ENCODE measurements around the gene COLGALT1. TPM values are rescaled to one million over a fixed set of nuclear protein-coding genes. Genes with fewer than 3 reads are reported as not detected.

COLGALT1 gene
- total RNA-seq, 1 donor from 2014 or later = 140 TPM

GRCh38 chr19:17625043-17625442, 69.6 kb downstream of the COLGALT1 start:
- no peaks in the 10 kb centered on the region for H3K4me1 Mint-ChIP-seq (ENCODE audit: low read depth)
- peaks cover 5% of the 10 kb centered on the region for H3K36me3 Mint-ChIP-seq (ENCODE audit: low read depth)
- no peak for TF ChIP-seq CTCF (IDR thresholded peaks at IDR 0.05)
- DNase-seq (ENCODE audit: low spot score) = no peak
- H3K4me3 Mint-ChIP-seq (ENCODE audit: unreplicated experiment) = no peak overlapping the region
- H3K9me3 Mint-ChIP-seq (ENCODE audit: low read depth) = peaks cover 14% of the 10 kb centered on the region
- H3K27me3 Mint-ChIP-seq (ENCODE audit: low read depth) = no peaks in the 10 kb centered on the region
- no peak overlapping the region for H3K27ac Mint-ChIP-seq (ENCODE audit: unreplicated experiment)

- peaks cover 14% of the 10 kb centered on the region for H3K9me3 Mint-ChIP-seq (ENCODE audit: low read depth)
- no peak for DNase-seq (ENCODE audit: low spot score)
- H3K27me3 Mint-ChIP-seq (ENCODE audit: low read depth) = no peaks in the 10 kb centered on the region
- H3K4me1 Mint-ChIP-seq (ENCODE audit: low read depth) = no peaks in the 10 kb centered on the region
- TF ChIP-seq CTCF (IDR thresholded peaks at IDR 0.05) = no peak
- H3K27ac Mint-ChIP-seq (ENCODE audit: unreplicated experiment) = no peak overlapping the region
- peaks cover 5% of the 10 kb centered on the region for H3K36me3 Mint-ChIP-seq (ENCODE audit: low read depth)
- H3K4me3 Mint-ChIP-seq (ENCODE audit: unreplicated experiment) = no peak overlapping the region
These were observed 70.5 kb downstream of the COLGALT1 start for GRCh38 chr19:17625980-17626379.

GRCh38 chr19:17626456-17627015, 71.1 kb downstream of the COLGALT1 start:
- Mint-ChIP-seq H3K27me3 (ENCODE audit: low read depth) (no peaks in the 10 kb centered on the region), H3K9me3 (ENCODE audit: low read depth) (peaks cover 9% of the 10 kb centered on the region), H3K36me3 (ENCODE audit: low read depth) (peaks cover 4% of the 10 kb centered on the region), H3K4me3 (ENCODE audit: unreplicated experiment) (no peak overlapping the region), H3K27ac (ENCODE audit: unreplicated experiment) (no peak overlapping the region), H3K4me1 (ENCODE audit: low read depth) (no peaks in the 10 kb centered on the region)
- peak; percentile 66 for DNase-seq (ENCODE audit: low spot score)
- TF ChIP-seq CTCF (IDR thresholded peaks at IDR 0.05) = no peak

- DNase-seq (ENCODE audit: low spot score) = peak; percentile 61
- TF ChIP-seq CTCF (IDR thresholded peaks at IDR 0.05) = no peak
- Mint-ChIP-seq H3K27ac (ENCODE audit: unreplicated experiment) (no peak overlapping the region), H3K27me3 (ENCODE audit: low read depth) (no peaks in the 10 kb centered on the region), H3K4me3 (ENCODE audit: unreplicated experiment) (no peak overlapping the region), H3K36me3 (ENCODE audit: low read depth) (no peaks in the 10 kb centered on the region), H3K4me1 (ENCODE audit: low read depth) (no peaks in the 10 kb centered on the region), H3K9me3 (ENCODE audit: low read depth) (peaks cover 4% of the 10 kb centered on the region)
These were observed 71.7 kb downstream of the COLGALT1 start for GRCh38 chr19:17627161-17627560.

- no peak for TF ChIP-seq CTCF (IDR thresholded peaks at IDR 0.05)
- Mint-ChIP-seq H3K4me1 (ENCODE audit: low read depth) (no peaks in the 10 kb centered on the region), H3K4me3 (ENCODE audit: unreplicated experiment) (no peak overlapping the region), H3K36me3 (ENCODE audit: low read depth) (no peaks in the 10 kb centered on the region), H3K27ac (ENCODE audit: unreplicated experiment) (no peak overlapping the region), H3K9me3 (ENCODE audit: low read depth) (peaks cover 4% of the 10 kb centered on the region), H3K27me3 (ENCODE audit: low read depth) (no peaks in the 10 kb centered on the region)
- peak; percentile 64 for DNase-seq (ENCODE audit: low spot score)
These were observed 72.5 kb downstream of the COLGALT1 start for GRCh38 chr19:17627921-17628320.

All from chondrocyte (in vitro differentiated cells).